HG02981 (cell line): ENCODE data around the gene TOMT.

Experiments
- ATAC-seq: cut with Tn5 transposase; IDR thresholded peaks from one replicate; pipeline ENCODE4 v1.9.1; 2021; ENCODE audit warnings: mild to moderate bottlenecking, moderate library complexity; ENCODE audit not compliant: unreplicated experiment

The TOMT gene

DNA sequence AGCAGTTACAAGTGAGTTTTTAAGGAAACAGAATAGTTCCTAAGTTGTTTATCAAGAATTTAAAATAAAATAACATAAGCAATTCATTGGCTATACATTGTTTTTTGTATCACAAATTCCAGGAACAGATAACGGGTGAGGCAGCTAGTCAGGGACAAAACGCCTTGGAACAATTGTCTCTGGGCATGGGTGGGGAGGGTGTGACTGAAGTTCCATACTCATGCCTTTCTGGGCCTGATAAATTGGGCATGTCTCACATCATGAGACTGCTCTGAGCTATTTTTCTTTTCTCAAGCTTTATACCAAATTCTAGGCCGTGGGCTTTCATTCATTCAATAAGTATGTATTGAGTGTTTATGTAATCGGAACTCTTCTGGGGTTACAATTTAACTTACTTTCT is 51.4 kb downstream of the TOMT start:
- no peak for ATAC-seq
